ENCODE data around the gene ZBTB46. TPM values are rescaled to one million over a fixed set of nuclear protein-coding genes. Genes with fewer than 3 reads are reported as not detected.
A peak's percentile ranks its signal among the peaks of the same experiment; 100 is the strongest.

ZBTB46 gene
- total and polyA plus RNA-seq, 10 donors: 3.6 to 76.5 (median 32.1) TPM

DNA sequence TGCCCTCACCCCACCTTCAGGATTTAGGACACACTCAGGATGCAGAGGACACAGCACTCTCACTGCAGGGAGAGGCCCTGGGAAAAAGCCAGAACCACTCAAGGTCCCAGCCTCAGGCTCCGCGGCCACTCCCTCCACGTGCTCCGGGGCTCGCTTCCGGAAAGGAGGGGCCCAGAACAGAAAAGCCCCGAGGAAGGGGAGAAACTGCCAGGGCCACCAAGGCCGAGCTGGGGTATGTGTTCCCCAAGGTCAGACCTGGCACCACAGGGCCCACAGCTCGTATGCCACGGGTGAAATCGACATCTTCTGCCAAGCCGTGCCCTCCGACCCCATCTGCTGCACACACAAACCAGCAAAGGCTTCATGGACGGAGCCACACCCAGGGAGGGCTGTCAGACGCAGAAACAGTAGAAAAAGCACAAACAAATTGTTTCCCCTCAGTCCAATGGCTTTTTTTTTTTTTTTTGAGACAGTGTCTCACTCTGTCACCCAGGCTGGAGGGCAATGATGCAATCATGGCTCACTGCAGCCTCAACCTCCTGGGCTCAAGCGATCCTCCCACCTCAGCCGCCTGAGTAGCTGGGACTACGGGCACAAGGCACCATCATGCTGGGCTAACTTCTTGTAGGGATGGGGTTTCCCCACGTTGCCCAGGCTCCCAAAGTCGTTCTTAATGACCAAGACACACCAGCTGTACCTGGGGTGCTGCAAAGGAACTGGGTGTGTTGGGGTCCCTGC lies 58.1 kb downstream of the ZBTB46 start:
- H3K36me3 ChIP-seq: peaks cover 0 to 36% (median 9%) of the 10 kb centered on the region in 6 donors
- no peaks in the 10 kb centered on the region for H3K27me3 ChIP-seq (replicated peaks in 1 of 7)
- peaks cover 0 to 72% (median 37%) of the 10 kb centered on the region in 6 donors for H3K4me1 ChIP-seq
- peak overlapping the region; percentile 51 to 92 (median 82) for H3K27ac ChIP-seq
- WGBS, 5 donors: 54 to 71% (median 66%) methylated on average over 13 to 20 of the region's 20 CpGs
- DNase-seq: peak; percentile 90
- H3K9me3 ChIP-seq: no peaks in the 10 kb centered on the region
- TF ChIP-seq POLR2AphosphoS5 (IDR thresholded peaks at IDR 0.05) (peak; percentile 71 to 85 (median 84)), POLR2A (IDR thresholded peaks at IDR 0.05) (no peak)
- no peak overlapping the region for H3K4me3 ChIP-seq
- intact Hi-C loops (cut with DNase I; ENCODE audit: low total_unique reads): no loop called here

DNA sequence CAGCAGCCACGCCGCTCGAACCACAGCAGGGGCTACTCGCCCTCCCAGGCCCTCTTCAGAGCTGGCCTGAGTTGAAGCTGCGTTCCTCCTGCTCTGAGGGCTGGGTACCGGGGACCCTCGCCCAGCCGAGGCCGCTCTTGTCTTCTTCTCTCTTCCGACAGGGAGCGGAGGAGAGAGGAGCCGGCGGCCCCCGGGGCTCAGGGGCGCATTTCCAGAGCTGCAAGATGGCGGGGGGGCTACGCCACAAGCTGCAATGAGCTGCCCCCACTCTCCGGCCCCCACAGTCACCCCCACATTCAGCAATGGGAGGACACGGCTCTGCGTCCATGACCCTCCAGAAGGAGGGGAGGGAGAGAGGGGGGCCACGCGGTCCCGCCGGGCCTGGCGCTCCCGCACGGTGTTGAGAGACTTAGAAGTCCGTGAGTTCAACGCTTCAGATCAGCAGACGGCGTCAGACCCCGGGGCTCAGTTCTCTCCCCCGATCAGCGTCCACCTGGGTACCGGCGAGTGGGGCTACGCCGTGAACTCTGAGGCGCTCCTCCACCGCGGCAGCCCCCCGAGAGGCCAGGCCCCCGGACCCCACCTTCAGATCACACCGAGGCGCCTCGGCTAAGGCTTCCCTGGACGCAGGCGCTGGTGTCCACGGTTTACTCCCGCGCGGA lies 59.9 kb downstream of the ZBTB46 start:
- intact Hi-C loops (cut with DNase I; ENCODE audit: low total_unique reads): no loop called here
- WGBS, 5 donors: 92% methylated on average over 26 to 52 of the region's 52 CpGs
- Histone ChIP-seq H3K36me3 (peaks cover 0 to 51% (median 10%) of the 10 kb centered on the region in 6 donors), H3K4me1 (peaks cover 0 to 74% (median 38%) of the 10 kb centered on the region in 6 donors), H3K27me3 (replicated peaks in 1 of 7) (no peaks in the 10 kb centered on the region), H3K4me3 (no peak overlapping the region), H3K9me3 (no peaks in the 10 kb centered on the region), H3K27ac (peak overlapping the region in 6 of 8 donors; percentile 20 to 92 (median 82))
- no peak for DNase-seq
- TF ChIP-seq POLR2AphosphoS5 (IDR thresholded peaks at IDR 0.05) (peak in 1 of 3 donors; percentile 21), POLR2A (IDR thresholded peaks at IDR 0.05) (no peak)

DNA sequence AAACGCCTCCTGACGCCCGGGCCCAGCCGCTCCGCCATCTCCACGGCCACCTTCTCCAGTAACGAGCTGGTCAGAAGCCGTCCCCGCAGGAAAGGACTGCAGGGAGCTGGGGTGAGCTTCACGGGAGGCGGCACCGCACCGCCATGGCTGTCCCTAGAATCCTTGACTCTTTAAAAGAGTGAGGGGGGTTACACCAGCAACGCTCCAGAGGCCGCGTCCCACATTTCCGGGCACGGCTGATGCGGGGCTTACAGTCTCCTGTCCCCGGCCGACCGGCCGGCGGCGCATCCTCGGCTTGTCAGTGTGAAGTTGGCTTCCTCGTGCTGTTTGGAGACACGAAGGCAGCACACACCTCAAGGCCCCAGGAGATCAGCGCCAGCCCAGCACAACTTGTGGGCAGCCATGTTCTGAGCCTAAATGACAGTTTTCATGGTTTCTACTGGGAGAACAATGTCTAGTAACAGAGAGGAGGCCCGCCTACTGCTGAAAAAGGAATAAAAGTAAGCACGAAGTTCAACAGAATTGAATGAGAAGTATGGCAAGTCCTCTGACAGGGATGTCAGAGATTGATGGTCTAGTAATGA lies 61.1 kb downstream of the ZBTB46 start:
- no peak overlapping the region for H3K4me3 ChIP-seq
- H3K4me1 ChIP-seq: peaks cover 0 to 71% (median 28%) of the 10 kb centered on the region in 6 donors
- WGBS, 5 donors: 84 to 96% (median 88%) methylated on average over 30 to 31 of the region's 31 CpGs
- intact Hi-C loops (cut with DNase I; ENCODE audit: low total_unique reads): no loop called here
- no peak for DNase-seq
- no peaks in the 10 kb centered on the region for H3K9me3 ChIP-seq
- H3K36me3 ChIP-seq: peaks cover 0 to 51% (median 10%) of the 10 kb centered on the region in 6 donors
- H3K27me3 ChIP-seq (replicated peaks in 1 of 7): no peaks in the 10 kb centered on the region
- TF ChIP-seq, protein P1, sequence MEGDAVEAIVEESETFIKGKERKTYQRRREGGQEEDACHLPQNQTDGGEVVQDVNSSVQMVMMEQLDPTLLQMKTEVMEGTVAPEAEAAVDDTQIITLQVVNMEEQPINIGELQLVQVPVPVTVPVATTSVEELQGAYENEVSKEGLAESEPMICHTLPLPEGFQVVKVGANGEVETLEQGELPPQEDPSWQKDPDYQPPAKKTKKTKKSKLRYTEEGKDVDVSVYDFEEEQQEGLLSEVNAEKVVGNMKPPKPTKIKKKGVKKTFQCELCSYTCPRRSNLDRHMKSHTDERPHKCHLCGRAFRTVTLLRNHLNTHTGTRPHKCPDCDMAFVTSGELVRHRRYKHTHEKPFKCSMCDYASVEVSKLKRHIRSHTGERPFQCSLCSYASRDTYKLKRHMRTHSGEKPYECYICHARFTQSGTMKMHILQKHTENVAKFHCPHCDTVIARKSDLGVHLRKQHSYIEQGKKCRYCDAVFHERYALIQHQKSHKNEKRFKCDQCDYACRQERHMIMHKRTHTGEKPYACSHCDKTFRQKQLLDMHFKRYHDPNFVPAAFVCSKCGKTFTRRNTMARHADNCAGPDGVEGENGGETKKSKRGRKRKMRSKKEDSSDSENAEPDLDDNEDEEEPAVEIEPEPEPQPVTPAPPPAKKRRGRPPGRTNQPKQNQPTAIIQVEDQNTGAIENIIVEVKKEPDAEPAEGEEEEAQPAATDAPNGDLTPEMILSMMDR (IDR thresholded peaks at IDR 0.05 in 8 of 11, conservative IDR thresholded peaks at IDR 0.05 in 3 of 11): no peak
- TF ChIP-seq POLR2A (IDR thresholded peaks at IDR 0.05) (no peak), POLR2AphosphoS5 (IDR thresholded peaks at IDR 0.05) (no peak)
- peak overlapping the region in 3 of 8 donors; percentile 14 to 21 (median 21) for H3K27ac ChIP-seq

DNA sequence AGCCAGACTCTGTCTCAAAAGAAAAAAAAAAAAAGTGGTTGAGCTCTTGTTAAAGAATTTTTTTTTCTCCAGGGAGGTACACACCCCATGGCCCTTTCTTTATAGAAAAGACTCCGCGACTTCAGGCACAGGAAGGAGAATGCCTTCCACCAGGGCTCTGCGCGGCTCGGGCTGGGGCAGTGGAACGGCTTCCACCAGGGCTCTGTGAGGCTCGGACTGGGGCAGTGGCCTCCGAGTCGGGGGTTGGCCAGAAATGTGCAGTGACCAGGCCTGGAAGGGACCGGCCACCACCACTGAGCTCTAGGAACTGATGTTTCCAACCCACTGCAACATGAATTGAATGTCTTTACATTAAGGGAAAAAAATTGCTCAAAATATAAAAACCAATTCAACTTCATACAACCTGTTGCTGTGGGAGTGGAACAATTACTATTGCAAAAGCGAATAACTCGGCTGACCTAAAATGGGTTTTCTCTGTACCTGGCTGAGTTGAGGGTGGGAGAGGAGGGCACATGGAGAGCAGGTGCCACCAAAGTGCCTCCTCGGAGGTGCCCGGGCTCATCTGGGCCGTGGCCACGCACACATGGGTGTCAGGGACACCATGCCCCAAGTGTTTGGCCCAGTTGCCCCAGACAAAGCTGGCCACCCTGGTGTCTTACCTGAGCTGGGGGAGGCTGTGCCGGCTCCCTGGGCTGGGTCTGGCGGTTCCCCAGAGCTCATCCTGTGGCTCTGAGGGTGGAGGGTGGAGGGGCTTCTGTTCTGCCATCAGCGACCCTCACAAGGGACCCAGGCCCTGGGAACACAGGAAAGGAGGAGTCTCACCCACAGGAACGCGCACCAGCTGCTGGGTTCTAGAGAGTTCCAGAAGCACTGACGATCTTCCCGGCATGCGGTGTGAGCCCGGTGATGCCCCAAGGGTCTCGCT lies 62.2 kb downstream of the ZBTB46 start:
- H3K4me3 ChIP-seq: no peak overlapping the region
- DNase-seq: no peak
- WGBS, 5 donors: 79 to 91% (median 88%) methylated on average over 18 to 26 of the region's 26 CpGs
- no peaks in the 10 kb centered on the region for H3K27me3 ChIP-seq (replicated peaks in 1 of 7)
- H3K9me3 ChIP-seq: no peaks in the 10 kb centered on the region
- intact Hi-C loops (cut with DNase I; ENCODE audit: low total_unique reads): no loop called here
- H3K27ac ChIP-seq: peak overlapping the region in 2 of 8 donors; percentile 2 to 38
- TF ChIP-seq POLR2AphosphoS5 (IDR thresholded peaks at IDR 0.05): peak in 1 of 3 donors; percentile 37
- TF ChIP-seq POLR2A (IDR thresholded peaks at IDR 0.05): no peak
- peaks cover 0 to 64% (median 23%) of the 10 kb centered on the region in 6 donors for H3K4me1 ChIP-seq
- H3K36me3 ChIP-seq: peaks cover 0 to 51% (median 10%) of the 10 kb centered on the region in 6 donors

DNA sequence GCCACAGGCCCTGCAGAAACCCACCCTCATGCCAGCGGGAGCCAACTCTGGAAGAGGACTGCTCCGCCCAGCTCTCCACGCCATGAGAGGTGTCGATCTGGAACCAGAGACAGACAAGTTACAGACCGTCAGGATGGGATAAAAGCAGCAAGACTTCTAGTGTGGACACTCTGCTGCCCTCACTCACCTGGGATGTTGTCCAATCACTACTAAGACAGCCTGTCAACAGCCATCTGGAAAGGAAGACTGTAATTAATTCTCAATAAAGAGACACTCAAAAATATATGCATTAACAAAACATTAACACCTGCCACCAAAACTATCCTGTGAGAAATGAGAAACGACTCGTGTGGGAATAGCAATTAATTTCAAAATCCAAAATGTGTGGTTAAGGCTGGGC lies 63.2 kb downstream of the ZBTB46 start:
- Histone ChIP-seq H3K36me3 (peaks cover 0 to 53% (median 10%) of the 10 kb centered on the region in 6 donors), H3K9me3 (no peaks in the 10 kb centered on the region), H3K27ac (peak overlapping the region in 3 of 8 donors; percentile 36 to 48 (median 37)), H3K27me3 (replicated peaks in 1 of 7) (no peaks in the 10 kb centered on the region), H3K4me1 (peaks cover 0 to 54% (median 15%) of the 10 kb centered on the region in 6 donors), H3K4me3 (no peak overlapping the region)
- intact Hi-C loops (cut with DNase I; ENCODE audit: low total_unique reads): no loop called here
- 79 to 94% (median 88%) methylated on average over 7 of the region's 7 CpGs for WGBS, 5 donors
- TF ChIP-seq, protein P1 (IDR thresholded peaks at IDR 0.05 in 8 of 11, conservative IDR thresholded peaks at IDR 0.05 in 3 of 11): no peak
- TF ChIP-seq POLR2AphosphoS5 (IDR thresholded peaks at IDR 0.05) (no peak), POLR2A (IDR thresholded peaks at IDR 0.05) (no peak)
- DNase-seq: no peak

All from spleen (tissue), 11 donors.